ENCODE results near the gene TMEM51. TPM values are rescaled to one million over a fixed set of nuclear protein-coding genes. Genes with fewer than 3 reads are reported as not detected.

Gene TMEM51
- total RNA-seq, 1 donor from 2014 or later: 82.3 TPM

DNA sequence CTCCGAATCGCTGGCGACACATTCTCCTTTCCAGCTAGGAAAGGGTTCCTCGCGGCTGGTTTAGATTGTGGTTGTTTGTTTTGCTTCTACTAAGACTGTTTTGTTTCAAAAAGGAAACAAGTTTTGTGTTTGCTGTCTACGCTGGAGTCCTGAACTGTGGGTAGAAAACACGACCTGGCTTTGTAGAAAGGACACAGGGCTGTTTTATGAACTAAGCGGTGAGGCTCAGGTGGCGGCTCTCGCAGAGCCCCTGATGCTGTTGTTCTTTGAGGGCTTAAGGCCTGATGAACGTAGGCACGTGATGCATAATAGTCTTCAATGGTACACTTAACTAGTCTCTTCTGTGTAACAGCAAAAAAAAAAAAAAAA lies 66.5 kb downstream of the TMEM51 start:
- Histone ChIP-seq H3K4me3 (ENCODE audit: low read depth, low read length) (no peak overlapping the region), H3K36me3 (ENCODE audit: control insufficient read depth, insufficient read depth, low read length) (no peaks in the 10 kb centered on the region), H3K27me3 (ENCODE audit: control insufficient read depth, insufficient read depth, low read length) (no peaks in the 10 kb centered on the region)
- TF ChIP-seq, protein P1, sequence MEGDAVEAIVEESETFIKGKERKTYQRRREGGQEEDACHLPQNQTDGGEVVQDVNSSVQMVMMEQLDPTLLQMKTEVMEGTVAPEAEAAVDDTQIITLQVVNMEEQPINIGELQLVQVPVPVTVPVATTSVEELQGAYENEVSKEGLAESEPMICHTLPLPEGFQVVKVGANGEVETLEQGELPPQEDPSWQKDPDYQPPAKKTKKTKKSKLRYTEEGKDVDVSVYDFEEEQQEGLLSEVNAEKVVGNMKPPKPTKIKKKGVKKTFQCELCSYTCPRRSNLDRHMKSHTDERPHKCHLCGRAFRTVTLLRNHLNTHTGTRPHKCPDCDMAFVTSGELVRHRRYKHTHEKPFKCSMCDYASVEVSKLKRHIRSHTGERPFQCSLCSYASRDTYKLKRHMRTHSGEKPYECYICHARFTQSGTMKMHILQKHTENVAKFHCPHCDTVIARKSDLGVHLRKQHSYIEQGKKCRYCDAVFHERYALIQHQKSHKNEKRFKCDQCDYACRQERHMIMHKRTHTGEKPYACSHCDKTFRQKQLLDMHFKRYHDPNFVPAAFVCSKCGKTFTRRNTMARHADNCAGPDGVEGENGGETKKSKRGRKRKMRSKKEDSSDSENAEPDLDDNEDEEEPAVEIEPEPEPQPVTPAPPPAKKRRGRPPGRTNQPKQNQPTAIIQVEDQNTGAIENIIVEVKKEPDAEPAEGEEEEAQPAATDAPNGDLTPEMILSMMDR (IDR thresholded peaks at IDR 0.05; ENCODE audit: insufficient read depth, low read length, poor library complexity, severe bottlenecking): no peak
- no peak for DNase-seq (ENCODE audit: low read depth)

DNA sequence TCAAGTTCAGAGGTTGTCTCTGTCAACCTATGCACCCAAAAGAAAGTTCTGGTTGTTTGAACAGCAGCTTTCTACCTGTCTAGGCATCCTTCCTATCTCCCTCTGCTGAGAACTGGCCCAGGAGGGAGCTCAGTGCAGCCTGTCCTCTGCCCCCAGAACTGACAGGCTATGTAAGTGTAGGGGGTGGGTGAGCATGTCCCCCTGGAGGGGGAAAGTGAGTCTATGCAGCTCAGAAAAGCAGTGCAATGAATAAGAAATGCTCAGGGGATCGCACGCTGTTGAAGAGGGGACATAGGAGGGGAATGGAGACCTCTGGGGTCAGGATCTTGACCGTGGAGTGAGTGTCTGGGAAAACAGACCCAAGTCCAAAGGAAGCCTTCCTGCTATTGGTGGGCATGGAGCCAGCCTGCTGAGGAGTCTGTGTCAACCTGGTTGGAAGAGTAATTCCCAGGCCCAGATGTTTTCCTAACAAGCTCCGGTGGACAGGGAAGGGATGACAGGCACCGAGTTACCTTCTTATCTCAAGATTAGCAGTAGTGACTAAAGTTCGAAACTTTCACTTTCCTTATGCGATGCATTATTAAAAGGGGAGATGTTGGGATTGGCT lies 67.4 kb downstream of the TMEM51 start:
- TF ChIP-seq, protein P1 (IDR thresholded peaks at IDR 0.05; ENCODE audit: insufficient read depth, low read length, poor library complexity, severe bottlenecking): no peak
- Histone ChIP-seq H3K27me3 (ENCODE audit: control insufficient read depth, insufficient read depth, low read length) (no peaks in the 10 kb centered on the region), H3K36me3 (ENCODE audit: control insufficient read depth, insufficient read depth, low read length) (no peaks in the 10 kb centered on the region), H3K4me3 (ENCODE audit: low read depth, low read length) (no peak overlapping the region)
- no peak for DNase-seq (ENCODE audit: low read depth)

DNA sequence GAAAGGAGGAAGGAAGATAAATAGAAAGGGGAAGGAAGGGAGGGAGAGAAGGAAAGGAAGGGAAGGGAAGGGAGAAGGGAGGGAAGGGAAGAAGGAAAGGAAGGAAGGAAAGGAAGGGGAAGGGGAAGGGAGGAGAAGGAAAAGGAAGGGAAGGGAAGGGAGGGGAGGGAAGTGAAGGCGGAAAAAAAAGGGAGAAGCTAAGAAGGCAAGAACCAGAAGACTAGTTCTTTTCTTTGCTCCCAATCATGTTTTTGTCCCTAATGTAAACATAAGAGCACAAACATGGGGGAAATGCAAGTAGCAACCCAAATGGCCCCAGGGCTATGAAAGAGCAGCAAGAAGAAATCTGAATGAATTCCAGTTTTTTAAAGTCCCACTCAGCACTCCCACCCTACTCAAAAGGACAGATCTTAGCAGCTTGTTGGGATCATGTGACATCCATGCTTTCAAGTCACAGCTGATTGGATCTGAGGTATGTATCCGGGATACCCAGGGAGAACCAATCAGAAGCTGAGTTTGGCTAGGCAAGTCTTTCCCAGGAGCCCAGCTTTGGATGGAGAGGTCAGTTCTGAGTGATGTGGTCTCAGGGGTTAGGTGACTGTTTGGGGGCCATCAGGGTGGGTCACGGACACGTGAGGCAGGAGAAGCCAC lies 69.2 kb downstream of the TMEM51 start:
- DNase-seq (ENCODE audit: low read depth): no peak
- H3K27me3 ChIP-seq (ENCODE audit: control insufficient read depth, insufficient read depth, low read length): no peaks in the 10 kb centered on the region
- TF ChIP-seq, protein P1 (IDR thresholded peaks at IDR 0.05; ENCODE audit: insufficient read depth, low read length, poor library complexity, severe bottlenecking): no peak

DNA sequence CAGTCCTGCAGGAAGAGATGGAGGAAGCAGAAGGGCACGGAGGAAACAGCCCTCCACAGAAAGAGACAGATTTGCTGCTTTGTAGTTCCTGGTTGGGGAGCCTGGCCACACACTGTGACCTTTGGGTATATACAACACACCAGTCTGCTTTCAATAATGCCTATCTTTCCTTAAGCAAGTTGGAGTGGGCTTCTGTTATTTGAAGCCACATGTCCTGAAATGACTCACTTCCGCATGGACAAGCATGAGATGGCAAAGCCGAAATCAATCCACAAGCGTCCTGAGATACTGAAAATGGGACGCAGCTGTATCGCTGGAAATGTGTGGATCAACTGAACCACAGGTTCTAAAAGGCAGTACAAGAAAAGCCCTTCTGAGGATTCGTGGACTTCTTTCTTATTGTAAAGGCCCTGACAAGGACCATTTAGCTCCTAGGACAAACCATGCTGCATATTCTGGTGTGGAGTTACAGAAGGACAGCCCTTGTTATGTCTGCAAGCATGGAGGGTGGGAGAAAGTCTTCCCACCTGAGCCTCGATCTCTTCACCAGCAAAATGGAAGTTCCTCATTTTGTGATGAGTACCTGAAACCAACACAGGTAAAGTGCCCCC lies 70.8 kb downstream of the TMEM51 start:
- Histone ChIP-seq H3K27me3 (ENCODE audit: control insufficient read depth, insufficient read depth, low read length) (no peaks in the 10 kb centered on the region), H3K36me3 (ENCODE audit: control insufficient read depth, insufficient read depth, low read length) (no peaks in the 10 kb centered on the region)

More for the DNA sequence above, 69.2 kb downstream of the TMEM51 start:
- no peaks in the 10 kb centered on the region for H3K36me3 ChIP-seq (ENCODE audit: control insufficient read depth, insufficient read depth, low read length)
- no peak overlapping the region for H3K4me3 ChIP-seq (ENCODE audit: low read depth, low read length)

DNA sequence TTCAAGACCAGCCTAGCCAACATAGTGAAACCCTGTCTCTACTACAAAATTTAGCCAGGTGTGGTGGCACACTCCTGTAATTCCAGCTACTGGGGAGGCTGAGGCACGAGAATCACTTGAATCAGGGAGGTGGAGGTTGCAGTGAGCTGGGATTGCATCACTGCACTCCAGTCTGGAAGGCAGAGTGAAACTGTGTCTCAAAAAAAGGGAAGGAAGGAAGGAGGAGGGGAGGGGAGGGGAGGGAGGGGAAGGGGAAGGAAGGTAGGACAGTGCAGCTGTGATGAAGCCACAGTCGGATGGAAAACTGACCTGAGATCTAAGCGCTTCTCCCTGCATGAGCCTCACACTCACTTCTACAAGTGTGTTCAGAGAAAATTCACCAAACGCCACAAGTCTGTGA lies 71.4 kb downstream of the TMEM51 start:
- TF ChIP-seq, protein P1 (IDR thresholded peaks at IDR 0.05; ENCODE audit: insufficient read depth, low read length, poor library complexity, severe bottlenecking): no peak
- Histone ChIP-seq H3K36me3 (ENCODE audit: control insufficient read depth, insufficient read depth, low read length) (no peaks in the 10 kb centered on the region), H3K27me3 (ENCODE audit: control insufficient read depth, insufficient read depth, low read length) (no peaks in the 10 kb centered on the region), H3K4me3 (ENCODE audit: low read depth, low read length) (no peak overlapping the region)
- no peak for DNase-seq (ENCODE audit: low read depth)

More for the DNA sequence above, 70.8 kb downstream of the TMEM51 start:
- DNase-seq (ENCODE audit: low read depth): no peak
- H3K4me3 ChIP-seq (ENCODE audit: low read depth, low read length): no peak overlapping the region
- TF ChIP-seq, protein P1 (IDR thresholded peaks at IDR 0.05; ENCODE audit: insufficient read depth, low read length, poor library complexity, severe bottlenecking): no peak

Data from kidney epithelial cell (primary cell).